Left hindlimb (tissue), 1 donor: ENCODE measurements around the gene CPZ.
A peak's percentile ranks its signal among the peaks of the same experiment; 100 is the strongest.
"Not testable (repeated sequence)": the region's sequence is repeated elsewhere in the genome, so short reads cannot be mapped to it uniquely, and the experiment has no call there.

Source experiments
- DNase-seq: peaks from one replicate; pipeline ENCODE4 v3.0.0-alpha.2; 2018

CPZ gene

DNA sequence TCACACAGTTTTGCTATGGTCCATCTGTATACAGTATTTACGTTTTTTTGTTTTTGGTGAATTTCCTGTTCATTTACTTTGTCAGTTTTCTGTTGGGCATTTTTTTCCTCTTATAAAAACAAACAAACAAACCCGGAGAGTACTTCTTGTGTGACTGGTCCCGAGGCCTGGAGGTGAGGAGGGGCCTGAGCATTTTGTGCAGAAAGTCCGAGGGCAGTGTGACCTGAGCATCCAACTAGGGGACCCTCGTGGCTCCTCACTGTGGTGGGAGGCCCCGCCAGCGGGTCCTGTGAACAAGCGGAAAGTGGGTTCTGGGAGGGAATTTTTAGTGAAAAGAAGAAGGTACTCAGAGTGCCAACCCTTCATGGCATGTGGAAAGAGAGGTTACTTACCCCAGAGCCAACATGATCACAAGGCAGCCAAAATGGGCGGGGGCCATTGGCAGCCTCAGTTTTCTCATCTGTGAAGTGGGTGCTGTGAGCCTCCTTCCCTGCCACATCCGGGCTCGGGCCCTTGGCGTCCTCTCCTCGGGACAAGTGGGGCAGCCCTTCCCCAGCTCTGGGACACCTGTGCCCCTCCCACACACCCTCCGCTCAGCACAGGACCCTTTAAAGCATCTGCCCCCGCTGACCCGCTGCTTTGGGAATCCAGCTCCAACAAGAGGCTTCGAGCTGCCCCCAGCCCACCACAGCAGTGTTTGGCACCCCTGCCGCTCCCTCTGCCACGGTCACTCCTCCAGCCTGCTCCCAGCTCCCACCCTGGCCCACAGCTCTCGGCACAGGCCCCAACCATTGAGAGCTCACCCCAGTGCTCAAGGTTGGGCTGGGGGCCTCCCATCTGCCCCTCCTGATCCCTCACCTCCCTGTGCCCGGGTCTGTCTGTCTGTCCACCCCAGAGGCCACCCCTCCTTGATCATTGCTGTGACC is 35.2 kb upstream of the CPZ start:
- DNase-seq = no peak

DNA sequence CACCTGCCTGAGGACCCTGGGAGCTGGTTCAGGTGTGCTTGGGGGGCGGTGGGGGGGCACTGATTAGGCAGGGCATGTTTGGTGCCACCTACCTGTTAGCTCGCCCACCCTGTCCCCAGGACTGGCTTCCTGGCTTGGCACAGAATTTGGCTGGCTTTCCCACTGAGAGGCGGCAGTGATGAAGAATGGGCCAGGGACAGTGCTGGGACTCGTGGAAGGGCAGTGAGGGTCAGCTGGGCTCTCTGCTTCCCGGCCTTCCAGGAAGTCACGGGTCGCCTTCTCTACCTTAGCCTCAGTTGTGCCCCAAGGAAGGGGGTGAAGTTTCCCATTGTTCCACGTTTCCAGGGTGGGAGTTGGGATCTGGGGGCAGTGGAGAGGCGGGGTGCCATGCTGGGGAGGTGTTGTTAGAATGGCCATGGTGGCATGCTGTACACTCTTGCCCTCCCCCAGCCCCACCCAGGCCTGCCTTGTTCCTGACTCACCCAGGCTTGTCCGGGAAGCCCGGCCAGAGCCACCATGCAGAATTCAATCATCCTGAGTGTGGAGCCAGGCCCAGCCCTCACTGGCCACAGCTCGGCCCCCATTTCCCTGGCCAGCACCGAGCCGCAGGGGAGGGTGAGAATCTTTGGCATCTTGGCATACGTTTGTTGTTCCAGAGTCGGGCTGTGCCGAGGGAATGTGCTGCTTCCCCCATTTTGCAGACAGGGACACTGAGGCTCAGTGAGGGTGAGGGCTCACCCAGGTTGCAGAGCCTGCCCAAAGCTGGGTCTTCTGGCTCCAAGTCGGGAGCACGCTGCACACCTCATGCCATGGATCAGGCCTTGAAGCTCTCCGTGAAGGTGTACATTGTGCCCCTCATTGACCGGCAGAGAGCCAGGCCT is 34.2 kb upstream of the CPZ start:
- DNase-seq = no peak

DNA sequence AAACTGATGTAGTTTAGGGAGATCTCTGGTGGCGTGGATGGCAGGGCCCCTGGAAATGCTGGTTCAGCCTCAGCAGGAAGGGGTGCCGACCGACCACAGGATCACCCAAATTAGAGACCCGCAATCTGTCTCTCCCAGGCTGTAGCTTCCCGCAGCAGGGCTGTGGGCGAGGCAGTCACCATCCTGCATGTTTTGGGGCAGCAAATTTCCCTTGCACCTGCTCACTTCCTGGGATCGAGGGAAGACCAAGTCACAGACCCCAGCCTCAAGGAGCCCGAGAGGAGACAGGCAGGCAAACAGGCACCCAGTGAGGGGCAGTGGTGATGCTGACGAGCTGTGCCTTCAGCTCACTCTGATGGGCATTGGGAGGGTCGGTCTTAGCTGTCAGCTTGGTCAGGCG is 33.6 kb upstream of the CPZ start:
- DNase-seq = no peak

- DNase-seq = no peak
Observed at GRCh38 chr4:8559524-8560264, 32.9 kb upstream of the CPZ start.

GRCh38 chr4:8560265-8561047 is 32.1 kb upstream of the CPZ start:
- DNase-seq = no peak

GRCh38 chr4:8564595-8564994 is 28.0 kb upstream of the CPZ start:
- DNase-seq = no peak

- DNase-seq = no peak
Observed at GRCh38 chr4:8568068-8568668, 24.4 kb upstream of the CPZ start.

GRCh38 chr4:8570201-8570600 is 22.4 kb upstream of the CPZ start:
- DNase-seq = no peak

- DNase-seq = no peak
Observed at GRCh38 chr4:8571702-8572685, 20.6 kb upstream of the CPZ start.

- no peak for DNase-seq
Observed at GRCh38 chr4:8573266-8573665, 19.3 kb upstream of the CPZ start.

DNA sequence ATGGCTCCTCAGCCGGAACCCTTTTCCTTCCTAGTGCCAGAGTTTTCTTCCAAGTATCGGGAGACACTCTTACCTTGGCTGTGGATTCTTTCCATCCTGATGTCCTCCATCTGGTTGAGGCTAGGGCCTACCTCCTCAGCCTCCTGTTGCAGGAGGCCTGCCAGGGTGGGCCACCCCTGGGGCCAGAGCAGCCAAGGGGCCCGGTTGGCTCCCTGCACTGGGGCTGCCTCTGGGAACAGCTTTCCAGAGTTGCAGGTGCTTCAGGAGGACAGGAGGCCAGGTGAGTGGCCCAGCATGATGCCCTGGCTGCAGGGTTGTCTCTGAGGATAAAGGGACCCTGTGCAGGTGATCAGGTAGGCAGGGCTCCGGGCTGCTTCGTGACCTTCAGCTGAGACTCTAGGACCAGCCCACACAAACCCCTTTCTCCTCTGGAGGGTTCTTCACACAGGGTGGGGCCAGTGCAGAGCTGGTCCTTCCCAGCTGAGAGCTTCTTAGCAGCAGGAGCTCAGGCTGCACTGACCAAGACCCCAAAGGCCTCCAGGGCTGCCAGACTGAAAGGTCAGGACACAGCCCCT is 17.7 kb upstream of the CPZ start:
- no peak for DNase-seq

DNA sequence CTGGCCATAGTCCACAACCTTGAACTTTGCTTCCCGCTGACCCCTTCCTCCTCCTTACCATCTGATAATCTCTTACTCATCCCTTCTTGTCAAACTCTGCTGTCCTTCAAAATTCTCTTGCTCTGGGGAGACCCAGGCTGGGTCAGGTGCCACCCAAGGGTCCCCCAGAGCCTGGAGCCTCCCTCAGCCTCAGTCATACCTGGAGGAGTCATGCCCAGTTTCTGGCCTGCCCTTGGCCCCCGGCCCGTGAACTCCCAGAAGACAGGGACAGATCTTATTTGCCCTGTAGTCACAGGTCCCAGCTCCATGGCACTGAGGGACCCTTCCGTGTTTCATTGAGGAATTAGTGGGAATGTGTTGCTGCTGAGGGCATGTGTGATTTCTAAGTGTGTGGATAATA is 17.1 kb upstream of the CPZ start:
- no peak for DNase-seq

DNA sequence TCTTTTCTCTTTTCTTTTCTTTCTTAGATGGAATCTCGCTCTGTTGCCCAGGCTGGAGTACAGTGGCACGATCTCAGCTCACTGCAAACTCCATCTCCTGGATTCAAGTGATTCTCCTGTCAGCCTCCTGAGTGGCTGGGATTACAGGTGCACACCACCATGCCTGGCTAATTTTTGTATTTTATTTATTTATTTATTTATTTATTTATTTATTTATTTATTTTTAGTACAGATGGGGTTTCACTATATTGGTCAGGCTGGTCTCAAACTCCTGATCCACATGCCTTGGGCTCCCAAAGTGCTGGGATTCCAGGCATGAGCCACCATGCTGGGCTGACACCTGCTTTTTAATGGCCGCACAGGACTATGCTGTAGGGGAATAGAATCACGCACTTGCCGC is 16.0 kb upstream of the CPZ start:
- not testable (repeated sequence) for DNase-seq

DNA sequence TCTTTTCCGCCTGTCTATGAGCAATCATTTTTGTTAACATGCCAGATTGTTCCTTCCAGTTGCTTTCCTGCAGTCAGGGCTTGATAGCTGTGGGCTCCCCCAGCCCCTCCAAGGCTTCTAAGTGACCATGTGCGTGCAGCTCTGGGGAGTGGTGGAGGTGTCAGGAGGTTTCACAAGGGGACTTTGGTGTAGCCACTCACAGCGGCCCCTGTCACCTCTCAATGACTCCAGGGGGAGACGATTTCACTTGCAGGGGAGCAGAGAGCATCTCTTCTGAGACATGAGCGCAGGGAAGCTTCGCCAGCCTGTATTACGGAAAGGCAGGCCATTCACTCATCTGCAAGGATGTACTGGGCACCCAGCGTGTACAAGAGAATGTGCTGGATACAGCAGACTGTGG is 15.5 kb upstream of the CPZ start:
- DNase-seq = no peak

- no peak for DNase-seq
Observed at GRCh38 chr4:8577972-8578371, 14.6 kb upstream of the CPZ start.

GRCh38 chr4:8578717-8579116 is 13.8 kb upstream of the CPZ start:
- DNase-seq = no peak

DNA sequence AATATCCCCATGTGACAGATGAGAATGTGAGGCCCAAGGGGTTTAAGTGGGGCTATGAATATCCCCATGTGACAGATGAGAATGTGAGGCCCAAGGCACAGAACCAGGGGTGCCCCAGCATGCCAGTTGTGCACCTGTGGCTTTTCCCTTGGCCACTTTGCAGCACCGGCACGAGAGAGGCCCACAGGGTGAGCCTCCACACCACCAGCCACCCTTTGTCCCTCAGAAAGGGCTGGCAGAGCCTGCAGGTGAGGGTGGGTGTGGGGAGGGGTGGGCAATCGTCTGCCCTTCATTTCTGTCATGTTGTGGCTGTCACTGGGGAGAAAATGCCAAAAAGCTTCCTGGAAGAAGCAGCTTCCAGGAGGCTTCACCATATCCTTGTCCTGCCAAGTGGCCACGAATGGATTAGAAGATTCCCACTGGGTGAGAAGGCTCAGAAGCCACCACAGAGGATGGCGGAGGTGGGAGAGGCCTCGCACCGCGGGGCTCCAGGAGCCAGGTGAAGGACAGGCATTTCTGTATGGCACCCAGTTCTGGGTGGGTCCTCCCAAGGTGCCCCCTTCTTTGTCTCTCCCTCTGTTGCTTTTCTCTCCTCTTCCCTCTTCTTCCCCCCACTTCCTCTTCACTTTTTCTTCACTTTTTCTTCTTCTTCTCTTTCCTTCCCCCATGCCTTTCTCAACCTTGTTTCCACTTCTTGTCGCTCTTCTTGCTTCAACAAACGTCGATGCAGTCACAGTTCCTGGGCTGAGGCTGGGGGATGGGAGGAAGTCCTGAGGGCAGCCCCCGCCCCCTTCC is 12.8 kb upstream of the CPZ start:
- no peak for DNase-seq

DNA sequence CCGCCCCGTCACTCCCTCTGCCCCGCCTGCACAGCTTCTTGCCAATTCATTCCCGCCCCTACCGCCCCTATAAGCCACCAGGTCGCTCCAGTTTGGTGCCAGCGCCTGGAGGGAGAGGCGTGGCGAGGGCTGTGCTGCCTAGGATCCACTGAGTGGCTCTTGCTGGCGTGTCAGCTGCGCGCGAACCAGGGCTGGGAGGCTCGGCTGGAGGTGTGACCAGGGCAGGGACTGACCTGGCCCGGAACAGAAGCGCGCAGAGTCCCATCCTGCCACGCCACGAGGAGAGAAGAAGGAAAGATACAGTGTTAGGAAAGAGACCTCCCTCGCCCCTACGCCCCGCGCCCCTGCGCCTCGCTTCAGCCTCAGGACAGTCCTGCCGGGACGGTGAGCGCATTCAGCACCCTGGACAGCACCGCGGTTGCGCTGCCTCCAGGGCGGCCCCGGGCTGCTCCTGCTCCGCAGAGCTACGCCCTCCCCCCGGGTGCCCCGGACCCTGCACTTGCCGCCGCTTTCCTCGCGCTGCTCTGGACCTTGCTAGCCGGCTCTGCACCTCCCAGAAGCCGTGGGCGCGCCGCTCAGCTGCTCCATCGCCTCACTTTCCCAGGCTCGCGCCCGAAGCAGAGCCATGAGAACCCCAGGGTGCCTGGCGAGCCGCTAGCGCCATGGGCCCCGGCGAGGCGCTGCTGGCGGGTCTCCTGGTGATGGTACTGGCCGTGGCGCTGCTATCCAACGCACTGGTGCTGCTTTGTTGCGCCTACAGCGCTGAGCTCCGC is 12.1 kb upstream of the CPZ start, which contains the start of gene GPR78:
Gene GPR78 (plus strand): TSS at position 72 of the 773 bp plus-strand sequence. CDS start 591 bp downstream, at position 663.
- DNase-seq = peak; percentile 78
